ENCODE results near the gene RBM47.
"Not testable (repeated sequence)": the region's sequence is repeated elsewhere in the genome, so short reads cannot be mapped to it uniquely, and the experiment has no call there.

The RBM47 gene

GRCh38 chr4:40445671-40446070, 184.0 kb downstream of the RBM47 start:
- no peak for TF ChIP-seq POLR2AphosphoS5 (IDR thresholded peaks at IDR 0.05; ENCODE audit: low read depth, low read length)
- TF ChIP-seq TAF1 (IDR thresholded peaks at IDR 0.05; ENCODE audit: borderline replicate concordance, low read depth, low read length), result no peak
- TF ChIP-seq POLR2A (IDR thresholded peaks at IDR 0.05; ENCODE audit: low read depth, low read length), result no peak
- DNase-seq (ENCODE audit: insufficient read length) (no peak), FAIRE-seq (no peak)

GRCh38 chr4:40441430-40441829, 188.2 kb downstream of the RBM47 start:
- DNase-seq (ENCODE audit: insufficient read length) (no peak), FAIRE-seq (no peak)
- no peak for TF ChIP-seq TAF1 (IDR thresholded peaks at IDR 0.05; ENCODE audit: borderline replicate concordance, low read depth, low read length)
- TF ChIP-seq POLR2AphosphoS5 (IDR thresholded peaks at IDR 0.05; ENCODE audit: low read depth, low read length), result no peak
- TF ChIP-seq POLR2A (IDR thresholded peaks at IDR 0.05; ENCODE audit: low read depth, low read length), result no peak

- FAIRE-seq (no peak), DNase-seq (ENCODE audit: insufficient read length) (no peak)
- no peak for TF ChIP-seq POLR2A (IDR thresholded peaks at IDR 0.05; ENCODE audit: low read depth, low read length)
- no peak for TF ChIP-seq TAF1 (IDR thresholded peaks at IDR 0.05; ENCODE audit: borderline replicate concordance, low read depth, low read length)
- no peak for TF ChIP-seq POLR2AphosphoS5 (IDR thresholded peaks at IDR 0.05; ENCODE audit: low read depth, low read length)
These were observed 190.1 kb downstream of the RBM47 start for GRCh38 chr4:40439519-40439918.

- peak; percentile 40 for FAIRE-seq
- no peak for TF ChIP-seq POLR2AphosphoS5 (IDR thresholded peaks at IDR 0.05; ENCODE audit: low read depth, low read length)
- TF ChIP-seq POLR2A (IDR thresholded peaks at IDR 0.05; ENCODE audit: low read depth, low read length), result no peak
- TF ChIP-seq TAF1 (IDR thresholded peaks at IDR 0.05; ENCODE audit: borderline replicate concordance, low read depth, low read length), result no peak
- no peak for DNase-seq (ENCODE audit: insufficient read length)
These were observed 191.2 kb downstream of the RBM47 start for GRCh38 chr4:40438384-40439026.

DNA sequence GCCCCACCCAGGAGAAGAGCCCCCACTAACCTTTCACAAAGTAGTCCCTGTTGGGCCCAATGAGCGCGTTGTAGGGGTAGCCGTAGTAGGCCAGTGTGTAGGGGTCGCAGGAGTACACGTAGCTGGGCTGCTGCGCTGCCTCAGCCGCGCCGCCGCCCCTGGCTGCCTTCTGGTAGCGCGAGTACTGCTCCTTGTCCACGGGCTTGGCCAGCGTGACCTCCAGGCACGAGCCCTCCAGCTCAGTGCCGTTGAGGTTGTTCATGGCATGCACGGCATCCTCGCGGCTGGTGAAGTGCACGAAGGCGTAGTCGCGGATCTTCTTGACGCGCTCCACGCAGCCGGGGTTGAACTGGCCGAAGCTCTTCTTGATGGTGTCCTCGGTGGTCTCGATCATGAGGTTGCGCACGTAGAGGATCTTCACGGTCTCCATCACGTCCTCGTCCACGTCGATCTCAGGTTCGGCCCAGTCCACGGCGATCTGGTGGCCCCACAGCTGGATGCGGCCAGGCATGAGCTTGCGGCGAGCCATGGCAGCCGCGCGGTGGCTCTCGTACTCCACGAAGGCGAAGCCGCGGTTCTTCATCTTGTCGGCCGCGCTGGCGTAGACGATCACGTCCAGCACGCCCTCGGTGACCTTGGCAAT, 191.8 kb downstream of the RBM47 start:
- FAIRE-seq (no peak), DNase-seq (ENCODE audit: insufficient read length) (no peak)
- TF ChIP-seq POLR2A (IDR thresholded peaks at IDR 0.05; ENCODE audit: low read depth, low read length), result no peak
- no peak for TF ChIP-seq POLR2AphosphoS5 (IDR thresholded peaks at IDR 0.05; ENCODE audit: low read depth, low read length)
- TF ChIP-seq TAF1 (IDR thresholded peaks at IDR 0.05; ENCODE audit: borderline replicate concordance, low read depth, low read length), result no peak

- not testable (repeated sequence) for FAIRE-seq; DNase-seq (ENCODE audit: insufficient read length)
These were observed 194.4 kb downstream of the RBM47 start for GRCh38 chr4:40435306-40435705.

DNA sequence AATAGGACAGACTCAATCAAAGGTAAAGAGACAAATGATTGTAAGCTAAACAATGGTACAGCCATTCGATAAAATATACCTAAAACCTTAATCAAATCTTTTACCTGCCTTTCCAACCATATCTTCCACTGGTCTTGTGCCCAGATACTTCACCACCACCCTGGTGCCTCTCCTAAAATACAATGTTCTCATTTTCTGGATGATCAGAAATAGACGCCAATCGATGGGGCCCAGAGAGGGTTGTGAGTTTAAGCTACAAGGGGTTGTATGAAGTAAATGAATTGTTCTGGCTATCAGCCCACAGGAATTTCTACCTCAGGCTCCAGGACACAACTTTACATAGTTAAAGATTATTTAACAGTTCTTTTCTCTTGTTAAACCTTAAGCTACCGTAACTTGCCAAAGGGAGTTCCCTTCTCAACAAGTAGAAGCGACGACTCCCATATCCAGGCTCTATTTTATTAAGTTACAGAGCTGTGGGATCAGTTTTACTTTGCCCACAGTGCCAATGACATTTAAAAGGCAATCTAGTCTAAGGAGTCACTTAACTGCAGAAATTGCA, 195.5 kb downstream of the RBM47 start:
- no peak for TF ChIP-seq POLR2A (IDR thresholded peaks at IDR 0.05; ENCODE audit: low read depth, low read length)
- no peak for TF ChIP-seq TAF1 (IDR thresholded peaks at IDR 0.05; ENCODE audit: borderline replicate concordance, low read depth, low read length)
- no peak for TF ChIP-seq POLR2AphosphoS5 (IDR thresholded peaks at IDR 0.05; ENCODE audit: low read depth, low read length)
- FAIRE-seq, result no peak

GRCh38 chr4:40432504-40432903, 197.2 kb downstream of the RBM47 start:
- no peak for DNase-seq (ENCODE audit: insufficient read length)
- no peak for FAIRE-seq
- TF ChIP-seq POLR2AphosphoS5 (IDR thresholded peaks at IDR 0.05; ENCODE audit: low read depth, low read length) (no peak), TAF1 (IDR thresholded peaks at IDR 0.05; ENCODE audit: borderline replicate concordance, low read depth, low read length) (no peak), POLR2A (IDR thresholded peaks at IDR 0.05; ENCODE audit: low read depth, low read length) (no peak)

More for the DNA sequence above, 195.5 kb downstream of the RBM47 start:
- DNase-seq (ENCODE audit: insufficient read length), result no peak

GRCh38 chr4:40427871-40428270, 201.8 kb downstream of the RBM47 start:
- not testable (repeated sequence) for FAIRE-seq; DNase-seq (ENCODE audit: insufficient read length)

DNA sequence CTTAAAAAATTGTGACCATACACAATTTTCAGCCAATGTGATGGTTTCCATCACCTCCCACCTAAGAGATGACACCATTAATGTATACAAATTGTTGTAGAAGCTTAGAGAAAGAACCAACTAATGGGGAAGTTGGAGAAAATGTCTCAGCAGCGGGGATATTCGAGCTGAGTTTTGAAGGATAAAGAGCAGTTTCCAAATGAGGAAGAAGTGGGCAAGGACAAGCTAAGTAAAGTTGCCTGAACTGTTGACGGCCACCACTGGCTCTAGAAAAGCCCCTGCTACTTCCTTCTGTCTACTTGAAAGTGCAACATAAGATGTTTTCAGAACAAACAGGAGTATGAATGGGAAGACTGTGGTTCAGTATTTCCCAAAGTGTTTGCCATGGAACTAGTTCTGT, 202.5 kb downstream of the RBM47 start:
- TF ChIP-seq POLR2AphosphoS5 (IDR thresholded peaks at IDR 0.05; ENCODE audit: low read depth, low read length), result no peak
- TF ChIP-seq TAF1 (IDR thresholded peaks at IDR 0.05; ENCODE audit: borderline replicate concordance, low read depth, low read length), result no peak
- no peak for TF ChIP-seq POLR2A (IDR thresholded peaks at IDR 0.05; ENCODE audit: low read depth, low read length)
- FAIRE-seq (no peak), DNase-seq (ENCODE audit: insufficient read length) (no peak)

DNA sequence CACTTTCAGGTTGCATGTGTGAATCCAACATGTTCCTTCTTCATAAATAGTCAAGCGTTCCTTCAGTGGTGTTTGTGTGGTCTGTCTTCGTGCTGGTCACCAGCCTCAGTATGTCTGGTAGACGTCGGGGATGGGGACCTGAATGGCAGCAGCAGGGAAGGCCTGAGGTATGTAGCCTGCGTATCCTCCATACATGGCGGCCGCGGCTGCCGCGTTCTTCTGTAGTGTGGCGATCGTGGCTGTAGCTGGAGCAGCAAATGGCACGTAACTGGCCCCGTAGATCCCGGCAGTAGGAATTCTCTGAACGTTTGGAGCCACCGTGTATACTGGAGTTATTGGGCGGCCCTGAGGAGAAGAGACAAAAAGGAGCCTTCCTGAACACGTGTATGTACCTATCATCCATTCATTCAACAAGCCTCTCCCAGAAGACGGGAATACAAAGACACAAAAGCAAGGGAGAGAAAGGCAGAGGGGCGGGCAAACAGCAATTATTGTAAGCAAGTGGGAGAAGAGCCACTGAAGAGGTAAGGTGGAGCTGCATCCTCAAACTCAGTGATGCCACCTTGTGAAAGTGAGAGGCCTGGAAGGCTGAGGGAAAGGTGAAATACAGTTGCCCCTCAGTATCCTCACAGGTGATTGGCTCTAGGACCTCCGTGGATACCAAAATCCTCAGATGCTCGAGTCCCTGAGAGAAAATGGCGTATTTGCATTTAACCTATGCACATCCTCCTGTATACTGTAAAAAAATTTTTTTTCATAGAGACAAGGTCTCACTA, 203.7 kb downstream of the RBM47 start:
- no peak for FAIRE-seq

DNA sequence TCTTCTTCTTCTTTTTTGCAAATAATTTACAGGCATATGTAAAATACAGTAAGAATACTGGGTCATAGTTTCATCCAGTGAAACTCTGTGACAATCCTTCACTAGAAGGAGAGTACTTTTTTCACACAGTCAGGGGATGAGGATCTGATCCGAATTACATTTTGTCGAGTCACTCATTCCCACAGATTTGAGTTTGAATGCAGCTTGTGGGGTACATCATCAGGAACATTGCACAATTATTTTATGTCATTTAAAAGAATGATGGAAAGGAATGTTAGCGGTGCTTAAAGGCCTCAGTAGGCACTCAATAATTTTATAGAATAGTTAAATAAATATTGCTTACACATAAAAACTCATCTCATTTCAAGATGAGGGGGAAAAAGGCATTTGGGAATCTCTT, 205.9 kb downstream of the RBM47 start:
- DNase-seq (ENCODE audit: insufficient read length), result no peak
- TF ChIP-seq POLR2AphosphoS5 (IDR thresholded peaks at IDR 0.05; ENCODE audit: low read depth, low read length), result no peak
- no peak for TF ChIP-seq POLR2A (IDR thresholded peaks at IDR 0.05; ENCODE audit: low read depth, low read length)
- no peak for TF ChIP-seq TAF1 (IDR thresholded peaks at IDR 0.05; ENCODE audit: borderline replicate concordance, low read depth, low read length)
- FAIRE-seq, result no peak

More for the DNA sequence above, 203.7 kb downstream of the RBM47 start:
- TF ChIP-seq TAF1 (IDR thresholded peaks at IDR 0.05; ENCODE audit: borderline replicate concordance, low read depth, low read length) (no peak), POLR2A (IDR thresholded peaks at IDR 0.05; ENCODE audit: low read depth, low read length) (no peak), POLR2AphosphoS5 (IDR thresholded peaks at IDR 0.05; ENCODE audit: low read depth, low read length) (no peak)
- no peak for DNase-seq (ENCODE audit: insufficient read length)
